ENCODE measurements around the gene ZNF764.

DNA sequence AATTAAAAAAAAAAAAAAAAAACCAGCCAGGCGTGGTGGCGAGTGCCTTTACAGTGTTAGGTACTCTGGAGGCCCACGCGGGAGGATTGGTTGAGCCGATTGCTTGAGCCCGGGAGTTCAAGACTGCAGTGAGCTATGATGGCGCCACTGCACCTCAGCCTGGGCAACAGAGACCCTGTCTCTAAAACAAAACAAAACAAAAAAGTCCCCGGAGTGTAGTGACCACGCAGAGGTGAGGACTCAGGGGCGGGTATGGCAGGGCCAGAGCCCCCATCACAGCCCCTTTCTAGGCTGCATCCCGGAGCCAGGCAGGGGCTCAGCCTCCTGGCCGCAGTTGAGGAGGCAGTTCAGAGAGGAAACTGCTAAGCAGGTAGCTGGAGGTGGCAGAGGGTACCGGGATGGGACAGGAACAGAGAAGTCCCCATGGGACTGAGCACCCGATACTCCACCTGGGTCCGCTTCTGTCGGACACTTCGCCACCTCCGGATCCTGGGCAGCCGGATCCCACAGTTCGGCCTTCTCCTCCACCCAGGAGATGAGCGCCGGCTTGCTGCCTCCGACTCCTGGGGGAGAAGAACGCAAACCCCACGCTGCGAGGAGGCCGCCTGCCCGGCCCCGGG, 24.3 kb downstream of the ZNF764 start:
- TF ChIP-seq POLR2A (IDR thresholded peaks at IDR 0.05) (no peak), CTCF (IDR thresholded peaks at IDR 0.05 in 4 of 5, conservative IDR thresholded peaks at IDR 0.05 in 1 of 5) (no peak)

Measured in gastrocnemius medialis (tissue), 4 donors.